ENCODE measurements around the gene CNN2.
"Not testable (repeated sequence)": the region's sequence is repeated elsewhere in the genome, so short reads cannot be mapped to it uniquely, and the experiment has no call there.

Gene CNN2

DNA sequence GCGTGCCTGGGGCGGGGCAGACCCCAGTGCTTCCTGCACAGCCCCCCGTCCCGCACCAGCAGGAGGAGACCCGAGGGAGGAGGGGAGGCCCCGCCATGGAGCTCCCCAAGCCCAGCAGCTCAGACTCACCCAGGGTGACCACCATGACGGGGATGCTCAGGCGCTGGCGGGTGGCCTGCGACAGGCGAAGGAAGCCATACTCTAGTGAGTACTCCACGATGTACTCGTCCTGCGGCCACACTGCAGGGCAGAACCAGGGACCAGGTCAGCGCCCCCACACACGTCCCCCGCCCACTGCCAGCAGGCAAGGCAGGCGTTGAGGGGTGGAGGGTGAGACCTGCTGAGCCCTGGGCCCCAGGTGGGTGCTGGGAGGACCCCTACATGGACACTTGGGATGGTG lies 14.1 kb upstream of the CNN2 start:
- DNase-seq = no peak

DNA sequence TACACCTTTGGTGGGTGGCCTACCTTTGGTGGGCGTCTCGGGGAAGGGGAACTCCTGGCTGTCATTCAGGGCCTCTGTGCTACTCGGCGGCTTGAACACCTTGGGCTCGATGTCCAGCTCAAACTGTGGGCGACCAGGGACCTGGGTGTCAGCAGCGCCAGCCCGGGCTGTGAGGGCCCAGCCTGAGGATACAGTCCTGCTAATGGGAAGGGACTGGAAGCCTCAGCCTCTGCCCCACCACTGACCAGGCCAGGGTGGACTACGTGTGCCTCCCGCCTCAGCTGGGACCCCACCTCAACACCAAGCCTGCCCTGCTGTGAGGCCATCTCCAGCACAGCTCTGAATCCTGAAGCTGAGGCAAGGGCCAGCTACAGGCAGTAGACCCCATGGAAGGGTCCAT lies 13.2 kb upstream of the CNN2 start:
- DNase-seq = no peak

DNA sequence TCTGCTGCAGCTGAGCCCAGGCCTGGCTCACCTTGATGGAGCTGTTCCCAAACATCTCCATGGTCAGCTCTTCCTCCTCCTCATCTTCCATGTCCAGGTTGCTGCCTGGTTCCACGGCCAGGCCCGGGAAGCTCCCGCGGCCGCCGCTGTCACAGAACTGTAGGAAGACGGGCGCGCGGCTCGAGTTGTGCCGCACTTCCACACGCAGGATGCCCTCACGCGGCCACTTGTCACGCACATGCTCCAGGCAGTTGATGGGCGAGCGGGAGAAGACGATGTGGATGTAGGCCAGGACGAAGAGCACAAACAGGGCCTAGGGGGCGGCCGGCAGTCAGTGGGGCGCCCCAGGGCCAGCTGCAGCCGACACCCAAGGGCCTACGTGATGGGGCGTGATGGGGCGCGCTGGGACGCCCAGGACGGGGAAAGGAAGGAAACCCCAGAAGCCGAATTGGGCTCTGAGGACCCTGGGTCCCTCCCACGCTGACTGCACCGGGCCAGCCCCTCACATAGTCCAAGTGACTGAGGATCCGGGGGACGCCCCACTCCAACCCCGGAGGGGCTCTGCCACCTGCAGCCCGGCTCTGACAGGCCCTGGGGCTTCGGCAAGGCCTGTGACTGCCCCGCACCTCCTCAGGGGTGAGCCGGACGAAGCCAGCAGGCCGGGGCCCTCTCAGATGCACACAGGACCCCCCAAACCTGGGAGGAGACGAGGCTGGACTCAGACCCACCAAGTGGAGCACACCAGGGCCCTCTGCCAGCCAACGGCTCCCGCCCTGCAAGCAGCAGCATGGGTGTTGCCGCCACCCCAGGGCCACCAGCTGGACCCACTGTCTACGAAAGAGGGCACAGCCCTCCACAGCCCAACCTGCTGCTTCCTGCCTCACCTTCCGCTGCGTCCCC lies 12.0 kb upstream of the CNN2 start:
- no peak for DNase-seq

DNA sequence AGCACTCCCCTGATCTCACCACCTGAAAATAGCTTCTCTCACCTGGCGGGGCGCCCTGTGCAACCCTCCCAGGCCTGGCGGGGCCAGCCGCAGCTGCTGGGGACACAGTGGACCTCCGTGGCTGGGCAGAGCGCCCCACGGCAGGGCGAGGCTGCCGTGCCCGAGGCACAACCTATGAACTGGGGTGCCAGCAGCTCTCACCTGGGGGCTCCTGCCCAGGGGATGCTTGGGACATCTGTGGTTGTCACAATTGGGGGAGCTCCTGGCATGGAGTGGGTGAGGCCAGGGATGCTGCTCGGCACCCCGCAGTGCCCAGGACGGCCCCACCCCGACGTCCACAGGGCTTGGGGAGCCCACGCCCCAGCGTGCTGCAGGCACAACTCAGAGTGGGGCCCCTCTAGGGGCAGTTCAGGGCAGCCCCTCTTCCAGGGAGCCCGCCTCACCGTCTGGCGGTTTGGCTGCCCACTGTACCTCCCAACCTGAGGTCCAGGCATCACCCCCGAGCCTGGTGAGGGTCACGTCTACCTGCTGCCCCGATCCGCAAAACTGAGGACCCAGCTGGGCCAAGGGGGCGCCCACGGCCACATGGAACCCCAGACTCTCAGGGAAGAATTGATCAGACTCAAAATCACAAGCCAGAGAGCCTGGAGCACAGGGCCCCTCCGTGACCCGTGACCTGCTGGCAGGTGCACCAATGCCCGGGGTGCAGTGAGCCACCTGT lies 11.2 kb upstream of the CNN2 start:
- DNase-seq = no peak

DNA sequence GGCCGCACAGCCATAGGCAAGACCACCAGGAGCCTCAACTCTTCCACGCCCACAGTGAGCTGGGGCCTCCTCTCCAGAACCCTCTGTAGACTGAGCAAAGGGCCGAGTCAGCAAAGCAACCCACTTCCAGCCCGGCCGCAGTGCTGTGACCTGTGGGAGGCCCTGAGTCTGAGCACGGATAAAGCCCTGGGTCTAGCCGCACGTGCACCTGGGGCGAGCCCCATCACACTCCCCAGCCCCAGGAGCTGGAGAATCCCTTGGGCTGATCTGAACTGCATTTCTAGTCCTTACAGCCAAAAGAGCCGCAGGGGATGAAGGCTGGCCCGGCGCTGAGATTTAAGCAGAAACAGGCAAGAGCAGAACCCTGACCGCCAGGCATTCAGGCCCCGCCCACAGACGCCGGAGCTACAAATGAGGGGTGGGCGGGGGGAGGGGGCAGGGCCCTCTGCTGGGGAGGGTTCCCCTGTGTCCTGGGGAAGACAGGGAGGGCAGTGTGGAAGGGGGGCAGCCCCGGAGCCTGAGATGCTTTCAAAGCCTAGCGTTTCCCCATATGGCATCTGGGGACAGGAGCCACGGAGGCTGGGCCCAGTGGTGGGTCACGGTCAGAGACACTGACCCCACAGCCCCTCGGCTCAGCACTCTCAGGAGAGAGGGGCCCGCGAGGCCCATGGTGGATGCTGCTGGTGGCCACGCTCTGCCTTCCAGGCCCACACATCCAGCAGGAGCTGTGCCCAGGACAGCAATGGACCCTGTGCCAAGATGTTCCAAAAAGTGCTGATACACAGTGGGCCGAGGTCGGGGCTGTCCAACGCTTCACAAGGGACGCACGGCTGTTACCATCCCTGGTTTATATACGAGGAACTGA lies 10.4 kb upstream of the CNN2 start:
- no peak for DNase-seq

DNA sequence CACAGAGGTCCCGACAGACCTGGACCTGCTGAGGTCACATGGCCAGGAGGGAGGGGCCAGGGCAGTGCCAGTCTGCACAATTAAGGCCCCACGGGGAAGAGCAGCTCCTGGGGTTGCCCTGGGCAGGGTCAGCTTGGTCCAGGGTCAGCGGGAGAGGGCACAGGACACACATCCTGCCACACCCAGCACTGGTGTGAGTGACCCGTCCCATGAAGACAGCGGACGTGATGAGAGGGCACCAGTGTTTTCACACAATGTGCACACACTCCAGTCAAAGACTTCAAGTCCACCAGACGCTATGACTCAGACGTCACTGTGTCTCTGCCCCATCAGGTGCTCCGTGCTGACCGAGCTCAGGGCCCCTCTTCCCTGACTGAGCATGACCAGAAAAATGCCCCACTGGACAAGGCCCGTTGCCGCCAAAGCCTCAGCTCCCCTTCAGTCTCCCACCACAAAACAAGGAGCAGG lies 9.7 kb upstream of the CNN2 start:
- DNase-seq = no peak

DNA sequence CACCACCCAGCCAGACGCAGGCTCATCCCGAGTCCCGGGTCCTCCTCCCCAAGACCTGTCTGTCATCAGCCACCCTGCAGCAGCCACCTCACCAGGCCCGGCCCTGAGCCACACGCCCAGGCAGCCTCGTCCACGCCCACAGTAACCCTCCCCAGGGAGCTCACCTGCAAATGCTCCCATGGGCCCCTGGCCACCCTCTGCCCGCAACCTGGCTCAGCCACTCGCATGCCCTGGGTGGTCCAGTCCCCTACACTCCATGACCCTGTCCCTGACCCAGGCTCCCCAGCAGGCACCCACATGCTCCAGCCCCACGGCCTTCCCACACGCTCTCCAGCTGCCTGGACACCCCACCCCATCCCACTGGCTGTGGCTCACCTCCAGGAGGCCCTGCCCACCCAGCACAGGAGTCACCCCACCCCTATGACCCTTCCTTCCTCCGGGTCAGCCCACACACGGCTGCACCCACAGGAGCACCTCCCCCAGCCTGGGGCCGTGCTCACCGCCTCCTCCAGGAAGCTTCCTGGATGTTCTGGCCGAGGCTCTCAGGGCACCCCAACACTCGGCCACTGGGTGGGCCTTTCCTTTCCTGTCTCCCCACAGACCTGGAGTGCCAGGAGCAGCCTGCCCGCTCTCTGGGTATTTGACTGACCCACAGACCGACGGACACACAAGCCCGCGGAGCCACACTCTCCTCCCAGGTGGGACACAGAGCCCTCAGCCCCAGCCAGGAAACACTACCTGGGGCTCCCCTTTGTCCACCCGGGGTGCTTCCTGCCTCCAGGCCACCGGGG lies 9.1 kb upstream of the CNN2 start:
- no peak for DNase-seq

DNA sequence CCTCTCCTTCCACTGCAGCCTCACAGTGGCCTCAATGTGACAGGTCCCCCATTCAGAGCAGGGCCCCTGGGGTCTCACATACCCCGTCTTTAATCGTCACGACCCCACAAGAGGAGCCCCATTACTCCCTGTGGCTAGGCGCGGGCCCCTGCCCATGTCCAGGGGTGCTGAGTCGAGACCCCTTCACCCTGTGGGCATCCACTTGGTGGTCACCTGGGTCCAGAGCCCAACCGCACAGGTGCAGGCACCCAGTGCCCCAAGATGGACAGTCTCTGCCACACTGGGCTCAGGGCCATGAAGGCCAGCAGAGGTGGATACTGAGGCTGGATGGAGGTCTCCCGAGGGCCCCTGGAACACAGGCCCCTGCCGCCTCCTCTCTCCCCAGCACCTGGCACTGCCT lies 8.5 kb upstream of the CNN2 start:
- no peak for DNase-seq

DNA sequence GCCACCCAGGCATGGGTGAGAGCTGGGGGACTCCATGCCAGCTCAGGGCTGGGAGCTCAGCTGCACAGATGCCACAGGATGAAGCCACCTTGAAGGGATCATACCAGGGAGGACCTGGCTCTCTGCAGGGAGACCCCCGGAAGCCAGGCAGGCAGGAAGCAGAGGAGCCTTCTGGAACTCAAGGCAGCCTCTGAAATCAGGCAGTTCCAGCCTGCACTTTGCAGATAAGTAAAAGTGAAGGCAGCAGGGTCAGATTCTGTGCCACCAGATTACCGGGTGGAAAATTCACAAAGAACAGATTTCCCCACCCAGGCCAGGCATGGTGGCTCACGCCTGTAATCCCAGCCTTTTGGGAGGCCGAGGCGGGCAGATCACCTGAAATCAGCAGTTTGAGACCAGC lies 8.0 kb upstream of the CNN2 start:
- DNase-seq = no peak

DNA sequence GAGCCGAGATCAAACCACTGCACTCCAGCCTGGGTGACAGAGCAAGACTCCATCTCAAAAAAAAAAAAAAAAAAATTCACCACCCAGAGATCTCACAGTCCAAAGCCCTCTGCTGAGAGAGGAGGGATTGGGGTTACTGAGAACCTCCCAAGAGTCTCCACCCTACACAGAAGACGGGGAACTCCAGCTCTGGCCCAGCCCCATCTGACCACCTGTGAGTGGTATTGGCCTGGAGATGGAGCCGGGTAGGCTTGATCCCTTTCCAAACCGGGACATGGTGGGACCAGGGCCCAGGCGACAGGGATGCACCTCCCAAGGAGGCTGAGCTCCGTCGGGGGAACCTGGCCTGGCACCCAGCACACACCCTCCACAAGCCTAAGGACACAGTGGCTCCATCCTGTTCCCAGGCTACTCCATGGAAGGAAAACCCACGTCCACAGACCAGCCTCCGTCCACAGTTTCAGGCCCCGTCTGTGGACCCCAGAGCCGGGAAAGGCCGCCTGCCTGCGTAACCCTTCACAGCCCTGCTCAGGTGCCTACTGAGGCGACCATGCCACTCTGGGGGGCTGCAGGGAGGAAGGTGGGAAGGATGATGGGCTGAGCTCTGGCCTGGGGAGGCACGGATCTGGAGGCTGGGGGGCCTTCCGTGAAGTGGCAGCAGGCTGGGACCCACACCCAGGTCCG lies 7.3 kb upstream of the CNN2 start:
- no peak for DNase-seq

DNA sequence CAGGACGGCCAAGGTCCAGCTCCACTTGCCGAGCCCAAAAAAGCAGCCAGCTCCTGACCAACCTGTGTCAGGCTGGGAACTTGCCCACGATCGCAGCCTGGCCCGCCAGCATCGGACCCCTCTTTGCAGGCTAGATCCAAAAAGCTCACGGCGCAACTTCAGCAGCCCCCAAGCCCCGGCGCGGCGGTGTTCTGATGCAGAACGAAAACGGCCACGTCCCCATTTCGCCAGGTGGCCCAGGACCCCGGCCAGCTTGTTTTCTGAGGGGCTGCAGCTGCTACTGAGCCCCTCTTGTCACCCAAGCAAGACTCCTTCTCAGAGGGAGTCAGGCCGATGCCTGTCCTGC lies 6.8 kb upstream of the CNN2 start:
- no peak for DNase-seq

DNA sequence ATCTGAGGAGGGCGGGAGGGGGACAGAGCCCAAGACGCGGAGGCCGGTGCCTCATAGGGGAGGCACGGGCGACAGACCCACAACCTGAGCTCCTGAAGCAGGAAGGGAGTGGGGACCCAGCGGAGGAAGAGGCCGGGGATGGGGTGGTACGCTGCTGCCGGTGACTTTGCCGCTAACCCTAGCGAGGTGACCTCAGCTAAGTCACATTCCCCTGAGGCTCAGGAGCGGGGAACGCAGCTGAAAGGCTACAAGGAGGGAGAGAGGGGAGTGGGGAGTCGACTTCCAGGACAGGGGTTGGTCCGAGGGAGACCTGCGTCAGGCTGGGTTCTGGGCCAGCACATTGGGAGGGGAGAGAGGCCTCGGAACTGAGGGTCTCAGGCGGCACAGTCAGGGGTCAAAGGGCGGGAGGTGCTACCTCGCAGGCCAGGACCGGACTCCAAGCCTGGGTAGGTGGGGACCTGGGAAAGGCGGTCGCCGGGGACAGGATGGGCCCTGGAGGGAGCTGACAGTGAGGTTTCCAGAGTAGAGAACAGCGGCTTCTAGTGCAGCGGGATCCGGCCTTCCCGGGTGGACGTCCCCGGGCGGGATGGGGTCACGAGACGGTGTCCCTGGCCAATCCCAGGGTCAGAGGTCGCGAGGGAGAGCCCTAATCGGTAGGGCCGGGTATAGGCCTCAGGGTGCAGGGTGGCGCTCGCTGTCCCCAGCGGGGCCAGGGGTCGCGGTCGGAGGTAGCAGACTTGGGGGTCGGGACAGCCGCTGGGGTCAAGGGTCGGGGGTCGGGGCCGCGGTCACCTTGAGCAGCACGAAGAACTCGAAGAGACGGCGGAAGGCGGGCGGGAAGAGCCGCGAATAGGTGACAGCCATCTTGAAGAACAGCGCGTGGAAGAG lies 6.2 kb upstream of the CNN2 start:
- DNase-seq = peak in 1 of 6 experiments; percentile 52

DNA sequence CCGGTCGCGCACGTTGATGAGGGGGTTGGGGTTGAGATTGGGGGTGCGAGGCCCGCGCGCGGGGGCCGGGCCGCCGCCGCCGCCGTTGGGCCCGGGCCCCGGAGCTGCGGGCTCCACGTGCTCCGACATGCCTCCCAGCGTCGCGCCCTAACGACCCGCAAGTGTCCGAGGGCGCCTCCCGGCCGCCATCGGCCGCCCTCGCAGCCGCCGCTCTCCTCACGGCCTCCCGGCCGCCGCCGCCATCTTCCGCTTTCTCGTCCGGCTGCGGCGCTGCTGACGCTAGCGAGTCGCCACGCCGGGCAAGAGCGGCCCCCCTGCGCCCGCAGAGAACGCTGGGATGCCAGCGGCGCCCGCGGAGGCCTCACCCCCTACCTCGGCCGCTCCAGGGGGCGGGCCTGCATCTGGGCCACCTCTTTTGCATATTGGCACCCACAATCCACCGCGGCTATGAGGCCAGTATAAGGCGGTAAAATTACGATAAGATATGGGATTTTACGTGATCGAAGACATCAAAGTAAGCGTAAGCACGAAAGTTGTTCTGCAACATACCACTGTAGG lies 5.5 kb upstream of the CNN2 start, which contains the start of gene TMEM259:
Gene TMEM259, minus strand, starts transcription at position 256 of the 558 bp plus-strand sequence. Its CDS starts 127 bp downstream, at position 129.
- peak in 5 of 6 experiments; percentile 90 to 98 (median 95) for DNase-seq

DNA sequence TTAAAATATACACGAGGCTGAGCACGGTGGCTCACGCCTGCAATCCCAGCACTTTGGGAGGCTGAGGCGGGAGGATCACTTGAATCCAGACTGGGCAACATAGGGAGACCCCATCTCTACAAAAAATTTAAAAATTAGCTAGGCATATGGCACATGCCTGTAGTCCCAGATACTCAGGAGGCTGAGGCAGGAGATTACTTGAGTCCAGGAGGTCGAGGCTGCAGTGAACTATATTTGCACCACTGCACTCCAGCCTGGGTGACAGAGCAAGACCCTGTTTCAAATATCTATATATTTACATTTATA lies 2.6 kb upstream of the CNN2 start:
- DNase-seq = not testable (repeated sequence)

DNA sequence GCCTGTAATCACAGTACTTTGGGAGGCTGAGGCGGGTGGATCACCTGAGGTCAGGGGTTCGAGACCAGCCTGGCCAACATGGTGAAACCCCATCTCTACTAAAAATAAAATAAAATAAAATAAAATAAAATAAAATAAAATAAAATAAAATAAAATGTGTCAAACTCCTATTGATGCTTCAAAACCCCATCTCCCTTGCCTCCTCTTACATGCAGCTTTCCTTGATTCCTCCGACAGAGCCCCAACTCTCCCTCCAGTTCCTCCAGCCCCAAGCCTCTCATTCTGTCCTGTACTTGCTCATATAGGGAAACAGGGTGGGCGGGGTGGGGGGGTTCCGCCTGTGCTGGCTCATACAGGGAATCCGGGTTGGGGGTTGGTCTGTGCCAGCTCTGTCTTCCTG lies 1.3 kb upstream of the CNN2 start:
- not testable (repeated sequence) for DNase-seq

DNA sequence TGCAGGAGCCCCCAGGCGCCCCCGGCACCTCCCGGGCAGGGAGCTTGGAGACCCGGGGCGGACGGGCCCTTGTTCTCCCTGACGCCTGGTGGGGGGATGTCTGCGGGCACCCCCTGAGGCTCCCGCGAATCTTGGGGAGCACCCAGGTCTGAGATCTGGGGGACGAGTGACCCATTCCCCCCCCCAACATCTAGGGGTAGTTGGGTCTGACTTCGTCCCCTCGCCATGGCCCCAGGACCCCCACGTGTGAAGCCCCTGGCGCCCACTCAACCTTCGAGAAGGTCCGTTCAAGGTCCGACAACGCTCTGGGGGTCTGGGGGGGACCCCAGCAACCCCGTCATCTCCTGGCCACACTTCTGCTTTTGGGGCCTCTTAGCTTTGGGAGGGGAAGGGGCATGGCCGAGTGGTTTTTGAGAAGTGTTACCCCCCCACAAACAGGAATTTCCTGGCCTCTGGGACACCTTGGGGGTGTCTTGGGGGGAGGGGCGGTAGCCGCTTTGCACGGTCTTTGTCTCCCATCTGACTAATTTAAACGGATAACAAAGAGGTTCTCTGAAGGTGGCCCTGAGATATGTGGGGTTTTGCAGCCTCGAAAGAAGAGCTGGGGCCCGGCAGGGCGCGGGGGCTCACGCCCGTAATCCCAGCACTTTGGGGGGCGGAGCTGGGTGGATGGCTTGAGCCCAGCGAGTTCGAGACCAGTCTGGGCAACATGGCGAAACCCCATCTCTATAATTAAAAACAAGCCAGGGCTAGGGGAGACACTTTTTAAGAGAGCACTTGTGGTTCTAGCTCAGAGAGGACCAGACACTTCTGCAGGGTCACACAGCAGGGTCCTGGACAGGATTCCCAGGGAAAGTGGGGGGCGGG lies 608 bp downstream of the CNN2 start:
- DNase-seq = peak in 4 of 6 experiments; percentile 28 to 70 (median 33)

DNA sequence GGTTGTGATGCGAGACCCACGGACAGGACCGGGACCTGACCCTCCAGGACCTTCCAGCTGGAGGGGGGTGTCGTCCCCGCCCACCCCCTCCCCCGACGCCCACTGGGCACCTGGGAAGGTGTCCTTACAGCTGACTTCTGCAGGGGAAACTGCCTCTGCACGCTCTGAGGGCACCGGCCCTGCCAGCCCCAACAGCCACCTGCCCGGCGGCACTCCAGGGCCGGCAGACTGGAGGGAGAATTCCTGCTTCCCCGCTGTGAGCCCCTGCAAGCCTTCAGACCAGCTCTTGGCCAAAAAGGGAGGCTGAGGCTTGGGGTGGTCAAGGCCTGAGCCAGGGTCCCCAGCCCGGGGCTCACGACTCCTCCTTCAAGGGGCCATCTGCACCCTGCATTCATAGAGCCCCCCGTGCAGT lies 1.2 kb downstream of the CNN2 start:
- peak in 3 of 6 experiments; percentile 27 to 75 (median 58) for DNase-seq

DNA sequence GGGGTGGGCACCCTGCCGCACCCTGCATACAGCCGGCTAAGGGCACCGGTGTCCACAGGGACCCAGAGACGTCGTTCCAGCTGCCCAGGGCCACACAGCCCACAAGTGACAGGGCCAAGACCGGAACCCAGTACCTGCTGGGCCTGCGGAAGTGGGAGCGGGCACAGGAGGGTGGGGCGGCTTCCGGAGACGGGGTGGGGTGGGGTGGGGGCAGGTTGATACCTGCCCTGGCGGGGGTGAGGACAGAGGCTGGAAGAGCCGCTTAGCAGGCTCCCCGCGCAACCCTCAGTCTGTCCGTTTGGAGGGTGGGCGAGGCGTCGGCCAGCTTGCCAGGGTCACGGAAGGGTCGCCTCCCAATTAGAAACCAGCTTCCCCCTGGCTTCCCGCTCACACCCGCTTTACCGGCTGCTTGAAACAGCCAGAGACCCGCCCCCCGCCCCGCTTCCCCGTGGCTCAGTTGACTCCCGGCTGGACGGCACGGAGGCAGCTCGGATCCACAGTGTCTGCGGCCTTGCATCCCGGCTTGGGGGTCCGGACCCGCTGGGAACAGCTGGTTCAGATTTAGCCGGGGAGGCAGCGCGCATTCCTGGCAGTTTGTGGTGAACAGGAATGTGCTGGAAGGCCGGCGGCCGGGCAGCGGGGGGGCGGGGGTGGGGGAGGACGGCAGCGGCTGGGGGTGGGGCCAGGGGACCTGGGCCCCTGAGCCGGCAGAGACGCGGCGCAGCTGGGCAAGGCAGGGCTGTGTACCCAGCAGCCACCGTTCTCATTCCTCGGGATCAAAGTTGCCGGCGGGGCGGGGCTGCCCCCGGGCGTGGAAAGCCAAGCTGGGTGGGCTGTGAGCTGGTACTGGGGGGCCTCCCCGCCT lies 1.9 kb downstream of the CNN2 start:
- DNase-seq = peak; percentile 41 to 75 (median 62)
